Measurements from ENCODE around the gene RAMACL.

- no peak for TF ChIP-seq POLR2A (IDR thresholded peaks at IDR 0.05; ENCODE audit: low read depth, low read length)
- no peak for TF ChIP-seq POLR2AphosphoS5 (IDR thresholded peaks at IDR 0.05; ENCODE audit: low read depth, low read length)
Measured at GRCh38 chr6:166559211-166559610, 27.3 kb downstream of the RAMACL start.
